GM12872 (cell line): ENCODE measurements around the gene HYAL1.
A peak's percentile ranks its signal among the peaks of the same experiment; 100 is the strongest.

ENCODE experiments used
- TF ChIP-seq, protein P1 (sequence below): IDR thresholded peaks from 3 replicates; pipeline ENCODE4 v1.5.1; 2011; ENCODE audit warnings: low read depth, mild to moderate bottlenecking, low read length, moderate library complexity; ENCODE audit not compliant: insufficient read depth

HYAL1 gene, protein sequence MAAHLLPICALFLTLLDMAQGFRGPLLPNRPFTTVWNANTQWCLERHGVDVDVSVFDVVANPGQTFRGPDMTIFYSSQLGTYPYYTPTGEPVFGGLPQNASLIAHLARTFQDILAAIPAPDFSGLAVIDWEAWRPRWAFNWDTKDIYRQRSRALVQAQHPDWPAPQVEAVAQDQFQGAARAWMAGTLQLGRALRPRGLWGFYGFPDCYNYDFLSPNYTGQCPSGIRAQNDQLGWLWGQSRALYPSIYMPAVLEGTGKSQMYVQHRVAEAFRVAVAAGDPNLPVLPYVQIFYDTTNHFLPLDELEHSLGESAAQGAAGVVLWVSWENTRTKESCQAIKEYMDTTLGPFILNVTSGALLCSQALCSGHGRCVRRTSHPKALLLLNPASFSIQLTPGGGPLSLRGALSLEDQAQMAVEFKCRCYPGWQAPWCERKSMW

DNA sequence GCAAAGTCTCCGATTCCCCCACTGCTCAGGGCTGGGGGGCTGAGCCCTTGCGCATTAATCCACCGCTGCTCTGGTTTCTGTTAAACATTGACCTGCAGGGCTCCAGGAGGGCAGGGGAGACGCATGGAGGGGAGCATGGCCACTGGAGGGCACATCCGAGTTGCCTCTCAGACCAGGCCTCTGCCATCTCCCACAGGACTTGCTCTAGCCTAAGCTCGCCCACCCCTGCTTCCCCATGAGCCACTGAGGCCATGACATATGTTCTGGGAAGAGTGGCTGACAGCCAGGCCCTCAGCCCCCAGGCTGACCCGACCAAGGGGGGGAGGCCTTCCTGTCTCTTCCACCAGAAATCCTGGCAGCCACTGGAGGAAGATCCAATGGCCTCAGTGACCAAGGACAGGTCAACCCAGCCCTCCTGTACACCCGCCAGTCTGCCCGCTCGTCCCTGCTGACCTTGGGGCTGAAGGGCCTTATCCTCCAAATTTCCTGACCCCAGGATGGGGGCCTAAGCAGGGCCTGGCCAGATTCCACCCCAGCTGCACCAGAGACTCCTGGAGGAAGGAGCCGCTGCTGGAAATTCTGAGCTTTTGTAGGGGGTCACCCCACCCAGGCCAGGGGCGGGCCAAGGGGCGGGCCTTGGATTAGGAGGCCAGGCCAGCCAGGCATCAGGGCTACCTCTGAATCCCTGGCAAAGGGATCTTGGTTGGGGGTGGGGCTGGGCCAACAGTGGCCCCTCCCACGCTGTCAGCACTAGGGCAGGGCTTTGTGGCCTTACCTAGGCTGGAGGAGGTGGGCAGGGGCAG lies at the start of gene HYAL1:
TSS of gene HYAL1 (minus strand) at position 562 of the 803 bp plus-strand sequence. CDS start 618 bp downstream, outside the sequence.
- TF ChIP-seq, protein P1, sequence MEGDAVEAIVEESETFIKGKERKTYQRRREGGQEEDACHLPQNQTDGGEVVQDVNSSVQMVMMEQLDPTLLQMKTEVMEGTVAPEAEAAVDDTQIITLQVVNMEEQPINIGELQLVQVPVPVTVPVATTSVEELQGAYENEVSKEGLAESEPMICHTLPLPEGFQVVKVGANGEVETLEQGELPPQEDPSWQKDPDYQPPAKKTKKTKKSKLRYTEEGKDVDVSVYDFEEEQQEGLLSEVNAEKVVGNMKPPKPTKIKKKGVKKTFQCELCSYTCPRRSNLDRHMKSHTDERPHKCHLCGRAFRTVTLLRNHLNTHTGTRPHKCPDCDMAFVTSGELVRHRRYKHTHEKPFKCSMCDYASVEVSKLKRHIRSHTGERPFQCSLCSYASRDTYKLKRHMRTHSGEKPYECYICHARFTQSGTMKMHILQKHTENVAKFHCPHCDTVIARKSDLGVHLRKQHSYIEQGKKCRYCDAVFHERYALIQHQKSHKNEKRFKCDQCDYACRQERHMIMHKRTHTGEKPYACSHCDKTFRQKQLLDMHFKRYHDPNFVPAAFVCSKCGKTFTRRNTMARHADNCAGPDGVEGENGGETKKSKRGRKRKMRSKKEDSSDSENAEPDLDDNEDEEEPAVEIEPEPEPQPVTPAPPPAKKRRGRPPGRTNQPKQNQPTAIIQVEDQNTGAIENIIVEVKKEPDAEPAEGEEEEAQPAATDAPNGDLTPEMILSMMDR, result no peak

DNA sequence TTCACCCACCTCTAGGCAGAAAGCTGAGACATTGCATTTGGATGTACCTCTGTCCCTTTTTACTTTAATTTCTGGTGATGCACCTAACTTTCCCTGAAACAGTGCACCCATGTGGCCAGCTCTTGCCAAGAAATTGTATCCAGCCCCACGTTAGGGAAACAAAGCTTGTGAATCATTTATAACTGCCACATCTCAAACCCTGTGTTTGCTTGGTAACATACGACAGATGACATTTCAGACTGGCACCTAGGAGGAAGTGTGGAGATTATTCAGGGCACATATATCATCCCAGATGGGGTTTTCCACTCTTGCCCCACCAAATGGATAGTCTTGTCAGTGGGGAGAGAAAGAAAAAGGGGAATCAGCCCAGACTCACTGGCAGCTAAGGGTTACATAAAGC lies 49.4 kb upstream of the HYAL1 start:
- TF ChIP-seq, protein P1, result peak; percentile 31; the same call in 2 of the 3 replicates

DNA sequence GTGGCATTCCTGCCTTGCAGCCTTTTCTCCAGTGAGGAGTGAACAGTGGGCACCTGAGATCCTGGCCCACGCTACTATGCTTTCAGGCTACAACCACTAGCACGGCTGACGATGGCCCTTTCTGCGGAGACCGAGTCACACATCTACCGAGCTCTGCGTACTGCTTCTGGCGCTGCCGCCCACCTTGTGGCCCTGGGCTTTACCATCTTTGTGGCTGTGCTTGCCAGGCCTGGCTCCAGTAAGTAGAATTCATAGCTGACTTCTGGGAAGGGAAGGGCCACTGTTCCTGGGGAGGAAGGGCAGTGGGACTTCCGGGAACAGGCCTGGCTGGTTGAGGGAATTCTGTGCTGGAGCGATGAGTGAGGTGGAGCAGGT lies 47.9 kb upstream of the HYAL1 start:
- TF ChIP-seq, protein P1, result no peak

DNA sequence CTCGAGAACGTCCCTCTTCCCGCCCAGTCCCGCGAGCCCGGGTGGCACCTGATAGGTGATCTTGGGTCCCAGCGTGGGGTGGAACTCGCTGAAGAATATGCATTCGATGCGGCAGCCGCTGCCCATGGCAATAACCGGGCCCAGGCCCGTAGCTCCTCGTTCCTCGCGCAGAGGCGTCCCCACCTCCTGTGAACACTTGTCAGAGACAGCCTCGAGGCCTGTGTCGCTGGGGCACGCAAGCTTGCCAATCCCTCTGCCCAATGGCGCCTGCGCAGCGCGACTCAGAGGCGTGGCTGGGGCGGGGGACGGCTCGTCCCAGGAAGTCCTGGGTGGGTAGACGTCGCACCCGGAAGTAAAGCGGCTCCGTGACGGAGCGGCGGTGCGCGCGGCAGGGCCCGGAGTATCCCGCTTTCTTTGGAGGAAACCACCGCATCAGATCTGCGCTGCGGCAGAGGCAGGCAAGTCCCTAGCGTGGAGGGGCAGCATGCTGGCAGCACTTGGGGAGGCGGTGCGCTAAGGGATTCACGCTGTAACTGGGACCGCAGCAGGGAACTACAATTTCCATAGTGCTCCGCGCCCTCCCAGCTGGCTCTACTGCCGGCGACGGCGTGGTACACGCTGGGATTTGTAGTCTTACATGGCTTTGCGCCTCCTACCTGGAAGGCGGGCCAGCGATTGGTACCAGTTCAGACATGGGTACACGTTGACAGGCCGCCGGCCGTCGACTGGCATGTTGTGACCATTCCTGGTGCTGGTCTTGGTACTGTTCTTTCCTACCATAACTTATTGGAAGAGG lies 47.4 kb upstream of the HYAL1 start, which contains the start of the genes CYB561D2 and NPRL2:
TSS of gene CYB561D2 (plus strand) at position 336 of the 796 bp plus-strand sequence. CDS start 572 bp downstream, outside the sequence.
TSS of gene NPRL2 (minus strand) at position 249 of the 796 bp plus-strand sequence. CDS start at position 126, 123 bp downstream.
- TF ChIP-seq, protein P1, result no peak

DNA sequence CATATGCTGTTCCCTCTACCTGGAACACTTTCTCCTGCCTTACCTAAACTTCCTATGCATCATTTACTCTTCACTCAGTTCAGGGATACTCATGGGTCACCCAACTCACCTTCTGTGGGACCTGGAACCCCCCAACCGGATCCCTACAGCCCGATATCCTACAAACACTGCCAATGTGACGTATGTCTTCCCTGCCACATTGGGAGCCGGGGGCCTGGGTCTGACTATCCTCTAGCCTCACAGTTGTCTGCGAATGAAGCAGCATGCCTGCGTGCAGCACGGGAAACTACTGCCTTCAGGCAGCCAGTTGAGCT lies 46.8 kb upstream of the HYAL1 start:
- TF ChIP-seq, protein P1, result no peak

DNA sequence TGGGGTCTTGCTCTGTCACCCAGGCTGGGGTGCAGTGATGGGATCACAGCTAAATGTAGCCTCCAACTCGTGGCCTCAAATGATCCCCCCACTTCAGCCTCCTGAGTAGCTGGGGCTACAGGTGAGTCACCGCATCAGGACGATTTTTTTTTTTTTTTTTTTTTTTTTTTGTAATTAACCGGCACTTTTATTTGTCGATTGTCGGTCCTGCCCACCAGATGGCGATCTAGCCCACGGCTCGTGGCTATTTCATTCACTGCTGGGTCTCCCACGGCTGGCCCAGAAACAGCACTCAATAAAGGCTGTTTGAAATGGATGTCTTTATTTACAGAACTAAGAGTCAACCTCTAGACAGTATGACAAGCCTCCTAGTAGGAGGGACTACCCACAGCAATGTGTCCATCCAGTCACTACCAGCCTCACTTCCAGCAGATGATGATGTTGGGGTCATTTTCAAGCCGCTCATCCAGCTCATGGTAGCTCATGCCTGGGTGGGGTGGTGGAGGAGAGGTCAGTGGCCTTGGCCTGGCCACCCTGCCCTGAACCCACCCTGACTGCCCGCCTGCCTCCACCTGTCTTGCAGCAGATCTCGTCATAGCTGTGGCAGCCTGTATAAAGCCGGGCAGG lies 43.9 kb upstream of the HYAL1 start:
- TF ChIP-seq, protein P1, result peak; percentile 66
